Left ventricle myocardium superior (tissue), 1 donor: ENCODE measurements around the gene SSU72. TPM values are rescaled to one million over a fixed set of nuclear protein-coding genes. Genes with fewer than 3 reads are reported as not detected.

Source experiments
- total RNA-seq: library from RNA; stranded (reverse); fragmentation: NEBNext Ultra II Directional; extraction: Animal tissue kit (Norgen Biotek cat#: 25700); gene quantifications from one replicate; pipeline ENCODE4 v1.2.1, GENCODE V29; 2021
- donor health status: DM: no; HTN: yes; CAD: no; lungs with severe emphysema.

SSU72 gene
- total RNA-seq, 1 donor from 2014 or later: 118 TPM

Other genes starting within 250 kb of the SSU72 start
- 0.57 TPM for gene TAS1R3, start 243.6 kb downstream of the SSU72 start, total RNA-seq
- gene DVL1, start 225.4 kb downstream of the SSU72 start, total RNA-seq: 144 TPM
- gene MXRA8, start 216.3 kb downstream of the SSU72 start, total RNA-seq: 16.8 TPM
- gene AURKAIP1, start 199.7 kb downstream of the SSU72 start, total RNA-seq: 268 TPM
- 61.0 TPM for gene CCNL2, start 175.5 kb downstream of the SSU72 start, total RNA-seq
- 155 TPM for gene MRPL20, start 167.6 kb downstream of the SSU72 start, total RNA-seq
- gene ANKRD65, start 153.6 kb downstream of the SSU72 start, total RNA-seq: 2.1 TPM
- 13.5 TPM for gene VWA1, start 139.2 kb downstream of the SSU72 start, total RNA-seq
- gene ATAD3C, start 125.2 kb downstream of the SSU72 start, total RNA-seq: 1.9 TPM
- gene ATAD3B, start 103.1 kb downstream of the SSU72 start, total RNA-seq: 9.5 TPM
- 18.3 TPM for gene ATAD3A, start 62.7 kb downstream of the SSU72 start, total RNA-seq
- gene TMEM240, start 34.2 kb downstream of the SSU72 start, total RNA-seq: 8.9 TPM
- 3.6 TPM for gene FNDC10, start 25.3 kb upstream of the SSU72 start, total RNA-seq
- gene MIB2, start 40.6 kb upstream of the SSU72 start, total RNA-seq: 131 TPM
- gene MMP23B, start 57.3 kb upstream of the SSU72 start, total RNA-seq: 47.9 TPM
- 26.1 TPM for gene CDK11B, start 84.1 kb upstream of the SSU72 start, total RNA-seq
- gene SLC35E2B, start 117.9 kb upstream of the SSU72 start, total RNA-seq: 25.3 TPM
- 22.3 TPM for gene CDK11A, start 149.5 kb upstream of the SSU72 start, total RNA-seq
- 24.4 TPM for gene NADK, start 203.6 kb upstream of the SSU72 start, total RNA-seq